Ovary (tissue), 3 donors: ENCODE results near the gene SHISA8.

Experiments used
- POLR2A ChIP-seq: fragments of 450-650 bp; IDR thresholded peaks from one replicate; pipeline ENCODE4 v1.6.1; 2017; ENCODE audit warnings: antibody characterized with exemption, mild to moderate bottlenecking, moderate library complexity
- TF ChIP-seq, protein P1 (sequence below), 3 donors: fragments of 450-650 bp in 2 of 3; fragments of 200-600 bp in 1 of 3; IDR thresholded peaks; one replicate each; pipeline versions ENCODE4 v1.5.1 to v1.8.0; 2016 to 2022; ENCODE audit warnings: antibody characterized with exemption in 3 of 3, mild to moderate bottlenecking in 1 of 3
- donor health status: DM: no; HTN: no; CAD: no.

DNA sequence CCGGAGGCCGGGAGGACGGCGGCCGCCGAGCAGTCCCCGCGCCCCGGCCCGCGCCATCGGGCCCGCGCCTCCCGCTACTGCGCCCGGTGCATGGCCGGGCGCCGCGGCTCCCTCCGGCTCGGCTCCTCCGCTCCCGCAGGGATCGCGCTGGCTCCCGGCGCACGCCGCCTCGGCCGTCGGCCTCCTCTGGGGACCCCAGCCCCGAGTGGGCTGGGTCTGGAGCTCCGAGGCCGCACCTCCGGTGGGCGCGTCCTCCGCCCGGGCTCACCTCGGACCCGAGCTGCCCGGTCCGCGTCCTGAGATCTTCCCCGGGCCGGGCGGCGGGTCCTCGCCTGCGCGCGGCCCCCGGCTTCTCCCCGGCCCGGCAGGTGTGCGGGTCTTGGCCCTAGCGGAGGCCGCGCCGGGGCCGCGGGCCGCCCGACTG lies 251 bp downstream of the SHISA8 start:
- TF ChIP-seq, protein P1, sequence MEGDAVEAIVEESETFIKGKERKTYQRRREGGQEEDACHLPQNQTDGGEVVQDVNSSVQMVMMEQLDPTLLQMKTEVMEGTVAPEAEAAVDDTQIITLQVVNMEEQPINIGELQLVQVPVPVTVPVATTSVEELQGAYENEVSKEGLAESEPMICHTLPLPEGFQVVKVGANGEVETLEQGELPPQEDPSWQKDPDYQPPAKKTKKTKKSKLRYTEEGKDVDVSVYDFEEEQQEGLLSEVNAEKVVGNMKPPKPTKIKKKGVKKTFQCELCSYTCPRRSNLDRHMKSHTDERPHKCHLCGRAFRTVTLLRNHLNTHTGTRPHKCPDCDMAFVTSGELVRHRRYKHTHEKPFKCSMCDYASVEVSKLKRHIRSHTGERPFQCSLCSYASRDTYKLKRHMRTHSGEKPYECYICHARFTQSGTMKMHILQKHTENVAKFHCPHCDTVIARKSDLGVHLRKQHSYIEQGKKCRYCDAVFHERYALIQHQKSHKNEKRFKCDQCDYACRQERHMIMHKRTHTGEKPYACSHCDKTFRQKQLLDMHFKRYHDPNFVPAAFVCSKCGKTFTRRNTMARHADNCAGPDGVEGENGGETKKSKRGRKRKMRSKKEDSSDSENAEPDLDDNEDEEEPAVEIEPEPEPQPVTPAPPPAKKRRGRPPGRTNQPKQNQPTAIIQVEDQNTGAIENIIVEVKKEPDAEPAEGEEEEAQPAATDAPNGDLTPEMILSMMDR (IDR thresholded peaks at IDR 0.05): no peak
- TF ChIP-seq POLR2A: no peak
